ENCODE data around the gene KAZN.

- no peak for TF ChIP-seq POLR2AphosphoS5 (IDR thresholded peaks at IDR 0.05)
- TF ChIP-seq CTCF (IDR thresholded peaks at IDR 0.05): no peak
- no peak for TF ChIP-seq POLR2A (IDR thresholded peaks at IDR 0.05)
These were observed 15.9 kb downstream of the KAZN start for GRCh38 chr1:14614341-14614740.
